Muscle layer of colon (tissue), 2 donors: Measurements from ENCODE around the gene CRACDL.
"Not testable (repeated sequence)": the region's sequence is repeated elsewhere in the genome, so short reads cannot be mapped to it uniquely, and the experiment has no call there.

Experiments used
- H3K27ac ChIP-seq: one replicate; pipeline ENCODE4 v1.7.0; 2013; ENCODE audit warnings: low read depth, mild to moderate bottlenecking, low read length, moderate library complexity
- H3K27me3 ChIP-seq, 2 donors: one replicate each; pipeline ENCODE4 v1.7.0; 2013; ENCODE audit warnings: low read length in 2 of 2, mild to moderate bottlenecking in 2 of 2; ENCODE audit not compliant: insufficient read depth in 2 of 2, control insufficient read depth in 1 of 2
- H3K36me3 ChIP-seq: one replicate; pipeline ENCODE4 v1.7.0; 2013; ENCODE audit warnings: mild to moderate bottlenecking, low read length; ENCODE audit not compliant: insufficient read depth
- H3K4me1 ChIP-seq: one replicate; pipeline ENCODE4 v1.7.0; 2013; ENCODE audit warnings: mild to moderate bottlenecking, low read length; ENCODE audit not compliant: insufficient read depth
- H3K4me3 ChIP-seq, 2 donors: one replicate each; pipeline ENCODE4 v1.7.0; 2013; ENCODE audit warnings: low read length in 2 of 2, low read depth in 1 of 2, mild to moderate bottlenecking in 1 of 2, moderate library complexity in 1 of 2
- H3K9ac ChIP-seq: one replicate; pipeline ENCODE4 v1.7.0; 2013; ENCODE audit warnings: low read length
- H3K9me3 ChIP-seq: one replicate; pipeline ENCODE4 v1.7.0; 2013; ENCODE audit warnings: mild to moderate bottlenecking, low read length
- donor health status: abdominal sarcoma.
- donor health status: Adenocarcinoma of cecum.

The CRACDL gene

DNA sequence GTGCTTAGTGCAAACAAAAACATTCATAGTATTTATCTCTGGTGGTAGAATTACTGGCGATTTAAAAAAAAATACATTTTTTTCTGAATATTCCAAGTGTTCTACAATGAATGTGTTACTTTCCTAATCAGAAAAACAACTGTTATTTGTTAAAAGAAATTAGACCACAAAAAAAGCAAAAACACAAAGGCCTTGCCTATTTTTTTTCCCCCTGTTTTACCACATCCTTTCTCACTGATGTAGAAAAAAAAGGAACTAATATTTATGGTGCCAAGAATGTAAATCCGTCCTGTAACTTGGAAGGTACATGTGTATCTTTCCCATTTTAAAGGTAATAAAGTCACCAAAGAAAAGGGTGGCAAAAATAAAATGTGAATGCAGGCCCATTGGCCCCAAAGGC is 176.7 kb downstream of the CRACDL start:
- Histone ChIP-seq H3K9me3 (no peaks in the 10 kb centered on the region), H3K4me3 (no peak overlapping the region), H3K36me3 (no peaks in the 10 kb centered on the region), H3K4me1 (peaks cover 7% of the 10 kb centered on the region), H3K27ac (no peak overlapping the region), H3K9ac (no peak overlapping the region), H3K27me3 (no peaks in the 10 kb centered on the region)

GRCh38 chr2:98757904-98758421 is 178.1 kb downstream of the CRACDL start:
- no peaks in the 10 kb centered on the region for H3K27me3 ChIP-seq
- no peak overlapping the region for H3K4me3 ChIP-seq
- peaks cover 7% of the 10 kb centered on the region for H3K4me1 ChIP-seq
- no peak overlapping the region for H3K9ac ChIP-seq
- H3K36me3 ChIP-seq = no peaks in the 10 kb centered on the region
- H3K9me3 ChIP-seq = no peaks in the 10 kb centered on the region
- H3K27ac ChIP-seq = no peak overlapping the region

- H3K9ac ChIP-seq = no peak overlapping the region
- H3K36me3 ChIP-seq = no peaks in the 10 kb centered on the region
- no peak overlapping the region for H3K4me3 ChIP-seq
- no peaks in the 10 kb centered on the region for H3K9me3 ChIP-seq
- no peak overlapping the region for H3K27ac ChIP-seq
- no peaks in the 10 kb centered on the region for H3K27me3 ChIP-seq
- peaks cover 7% of the 10 kb centered on the region for H3K4me1 ChIP-seq
Measured at GRCh38 chr2:98753801-98754200, 182.2 kb downstream of the CRACDL start.

DNA sequence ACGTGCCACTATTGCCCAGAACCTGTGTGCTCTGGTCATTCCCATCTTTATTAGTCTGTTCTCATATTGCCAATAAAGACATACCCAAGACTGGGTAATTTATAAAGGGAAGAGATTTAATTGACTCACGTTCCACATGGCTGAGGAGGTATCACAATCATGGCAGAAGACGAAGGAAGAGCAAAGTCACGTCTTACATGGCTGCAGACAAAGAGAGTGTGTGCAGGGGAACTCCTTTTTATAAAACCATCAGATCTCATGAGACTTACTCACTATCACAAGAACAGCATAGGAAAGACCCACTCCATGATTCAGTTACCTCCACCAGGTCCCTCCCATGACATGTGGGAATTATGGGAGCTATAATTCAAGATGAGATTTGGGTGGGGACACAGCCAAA is 183.3 kb downstream of the CRACDL start:
- not testable (repeated sequence) for H3K4me1 ChIP-seq, H3K9me3 ChIP-seq, H3K36me3 ChIP-seq, H3K27me3 ChIP-seq, H3K27ac ChIP-seq, H3K4me3 ChIP-seq, H3K9ac ChIP-seq

GRCh38 chr2:98751748-98752147 is 184.3 kb downstream of the CRACDL start:
- H3K27me3 ChIP-seq = no peaks in the 10 kb centered on the region
- no peaks in the 10 kb centered on the region for H3K4me1 ChIP-seq
- no peak overlapping the region for H3K27ac ChIP-seq
- H3K36me3 ChIP-seq = no peaks in the 10 kb centered on the region
- no peak overlapping the region for H3K9ac ChIP-seq
- no peak overlapping the region for H3K4me3 ChIP-seq
- H3K9me3 ChIP-seq = no peaks in the 10 kb centered on the region

GRCh38 chr2:98750593-98751282 is 185.3 kb downstream of the CRACDL start:
- no peaks in the 10 kb centered on the region for H3K4me1 ChIP-seq
- H3K9ac ChIP-seq = no peak overlapping the region
- H3K27me3 ChIP-seq = no peaks in the 10 kb centered on the region
- H3K4me3 ChIP-seq = no peak overlapping the region
- no peaks in the 10 kb centered on the region for H3K9me3 ChIP-seq
- no peak overlapping the region for H3K27ac ChIP-seq
- H3K36me3 ChIP-seq = no peaks in the 10 kb centered on the region

GRCh38 chr2:98749066-98749450 is 187.0 kb downstream of the CRACDL start:
- Histone ChIP-seq H3K27ac (no peak overlapping the region), H3K27me3 (no peaks in the 10 kb centered on the region), H3K9ac (no peak overlapping the region), H3K36me3 (no peaks in the 10 kb centered on the region), H3K4me1 (no peaks in the 10 kb centered on the region), H3K4me3 (no peak overlapping the region), H3K9me3 (no peaks in the 10 kb centered on the region)

GRCh38 chr2:98748292-98749065 is 187.5 kb downstream of the CRACDL start:
- H3K36me3 ChIP-seq = no peaks in the 10 kb centered on the region
- no peak overlapping the region for H3K27ac ChIP-seq
- no peak overlapping the region for H3K4me3 ChIP-seq
- H3K9me3 ChIP-seq = no peaks in the 10 kb centered on the region
- no peak overlapping the region for H3K9ac ChIP-seq
- no peaks in the 10 kb centered on the region for H3K27me3 ChIP-seq
- no peaks in the 10 kb centered on the region for H3K4me1 ChIP-seq

DNA sequence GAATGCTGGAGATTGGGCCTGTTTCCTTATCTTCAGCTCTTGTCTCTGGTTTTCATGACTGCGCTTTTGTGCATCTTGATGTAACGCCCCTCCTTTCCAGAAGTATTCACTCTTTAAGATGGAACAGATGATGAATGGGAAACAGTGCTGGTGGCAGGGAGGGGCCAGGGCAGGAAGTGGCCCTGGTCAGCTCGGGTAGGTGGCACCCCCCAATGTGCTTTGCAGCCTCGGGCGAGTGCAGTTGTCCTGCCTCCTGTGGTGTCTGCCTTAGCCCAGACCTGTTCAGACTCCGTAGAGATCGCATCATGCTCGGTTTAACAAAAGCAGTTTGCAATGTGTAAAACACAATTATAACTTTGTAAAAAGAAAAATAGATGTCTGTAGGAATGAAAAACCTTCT is 188.1 kb downstream of the CRACDL start:
- H3K9ac ChIP-seq = no peak overlapping the region
- no peaks in the 10 kb centered on the region for H3K27me3 ChIP-seq
- no peaks in the 10 kb centered on the region for H3K9me3 ChIP-seq
- no peaks in the 10 kb centered on the region for H3K36me3 ChIP-seq
- no peak overlapping the region for H3K4me3 ChIP-seq
- H3K27ac ChIP-seq = no peak overlapping the region
- H3K4me1 ChIP-seq = no peaks in the 10 kb centered on the region

DNA sequence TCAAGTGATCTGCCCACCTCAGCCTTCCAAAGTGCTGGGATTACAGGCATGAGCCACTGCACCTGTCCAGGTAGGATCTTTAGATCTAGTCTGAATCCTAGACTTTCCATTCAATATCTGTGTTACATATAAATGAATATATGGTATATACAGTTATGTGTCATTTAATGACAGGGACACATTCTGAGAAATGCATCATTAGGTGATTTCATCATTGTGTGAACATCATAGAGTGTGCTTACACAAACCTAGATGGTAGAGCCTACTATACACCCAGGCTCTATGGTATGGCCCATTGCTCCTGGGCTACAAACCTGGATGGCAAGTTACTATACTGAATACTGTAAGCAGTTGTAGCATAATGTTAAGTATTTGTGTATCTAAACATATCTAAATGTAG is 189.6 kb downstream of the CRACDL start:
- H3K4me1 ChIP-seq = no peaks in the 10 kb centered on the region
- no peaks in the 10 kb centered on the region for H3K9me3 ChIP-seq
- H3K27me3 ChIP-seq = no peaks in the 10 kb centered on the region
- H3K9ac ChIP-seq = no peak overlapping the region
- no peaks in the 10 kb centered on the region for H3K36me3 ChIP-seq
- no peak overlapping the region for H3K27ac ChIP-seq
- H3K4me3 ChIP-seq = no peak overlapping the region

DNA sequence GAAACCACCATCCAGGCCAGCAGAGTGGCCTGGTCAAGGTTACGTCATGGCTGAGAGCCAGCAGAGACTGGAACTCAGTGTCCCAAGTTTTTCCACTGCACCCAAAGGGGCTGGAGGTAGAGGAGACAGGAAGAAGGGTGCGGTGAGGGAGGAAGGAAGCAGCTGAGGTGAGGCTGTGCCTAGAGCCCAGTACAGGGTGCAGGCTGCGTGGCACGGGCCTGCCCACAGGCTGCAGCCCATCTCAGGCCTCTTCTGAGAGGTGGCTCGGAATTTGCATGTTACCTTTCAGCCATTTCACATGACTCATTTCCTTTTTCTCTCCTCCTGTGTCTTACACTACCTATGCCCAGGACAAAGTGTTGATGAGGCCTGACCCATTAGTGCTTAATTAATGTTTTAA is 191.4 kb downstream of the CRACDL start:
- H3K4me1 ChIP-seq = no peaks in the 10 kb centered on the region
- H3K9ac ChIP-seq = no peak overlapping the region
- no peaks in the 10 kb centered on the region for H3K27me3 ChIP-seq
- H3K27ac ChIP-seq = no peak overlapping the region
- H3K36me3 ChIP-seq = no peaks in the 10 kb centered on the region
- no peak overlapping the region for H3K4me3 ChIP-seq
- no peaks in the 10 kb centered on the region for H3K9me3 ChIP-seq
